Activated CD4-positive, alpha-beta T cell treated with anti-CD3 and anti-CD28 coated beads, Interleukin-2, amount 50 U/mL, for 24 hours (primary cell): Measurements from ENCODE around the gene SRRM2.

Experiments used
- DNase-seq, 2 donors: peaks; one replicate each; pipeline ENCODE4 v3.0.0-alpha.2; 2020; ENCODE audit warnings: low read depth in 1 of 2, low spot score in 1 of 2

SRRM2 gene

DNA sequence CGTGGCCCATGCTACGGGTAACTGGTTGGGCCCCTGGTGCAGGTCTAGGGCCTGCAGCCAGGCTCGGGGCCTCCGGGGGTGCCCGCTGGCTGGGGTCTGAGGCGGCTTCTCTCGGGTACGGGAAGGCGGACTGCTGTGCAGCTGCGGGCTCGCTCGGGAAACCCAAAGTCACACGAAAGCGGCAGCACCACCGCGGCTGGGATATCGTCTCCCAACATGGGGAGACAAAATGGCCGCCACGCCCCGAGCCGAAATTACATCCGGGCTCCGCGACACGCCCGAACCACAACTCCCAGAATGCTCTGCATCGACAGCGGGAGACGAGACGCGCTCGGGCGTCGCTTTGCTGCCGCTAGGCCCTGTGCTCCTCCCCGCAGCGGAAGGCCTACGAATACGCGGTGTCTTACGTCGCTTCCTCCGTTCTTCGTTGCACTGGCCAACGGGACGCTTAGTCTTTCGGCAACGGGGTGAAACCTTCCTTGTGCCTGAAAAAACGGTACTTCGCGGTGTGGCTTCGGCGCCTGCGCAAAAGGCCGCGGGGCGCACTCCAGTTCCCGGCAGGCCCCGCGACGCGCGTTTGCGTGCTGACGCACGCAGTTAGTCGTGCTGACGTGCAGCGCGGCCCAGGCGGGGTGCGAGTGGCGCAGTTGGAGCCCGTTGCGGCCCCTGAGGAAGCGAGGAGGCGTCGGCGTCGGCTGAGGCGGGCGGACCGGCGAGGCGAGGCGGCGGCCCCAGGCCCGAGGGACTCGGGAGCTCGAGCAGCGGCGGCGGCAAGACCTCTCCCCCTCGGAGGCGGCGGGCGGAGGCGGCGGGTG lies at the start of gene SRRM2:
Gene SRRM2 (plus strand): TSS at position 604 of the 815 bp plus-strand sequence. CDS start 3,727 bp downstream, outside the sequence.
- DNase-seq = peak; percentile 90 to 94

DNA sequence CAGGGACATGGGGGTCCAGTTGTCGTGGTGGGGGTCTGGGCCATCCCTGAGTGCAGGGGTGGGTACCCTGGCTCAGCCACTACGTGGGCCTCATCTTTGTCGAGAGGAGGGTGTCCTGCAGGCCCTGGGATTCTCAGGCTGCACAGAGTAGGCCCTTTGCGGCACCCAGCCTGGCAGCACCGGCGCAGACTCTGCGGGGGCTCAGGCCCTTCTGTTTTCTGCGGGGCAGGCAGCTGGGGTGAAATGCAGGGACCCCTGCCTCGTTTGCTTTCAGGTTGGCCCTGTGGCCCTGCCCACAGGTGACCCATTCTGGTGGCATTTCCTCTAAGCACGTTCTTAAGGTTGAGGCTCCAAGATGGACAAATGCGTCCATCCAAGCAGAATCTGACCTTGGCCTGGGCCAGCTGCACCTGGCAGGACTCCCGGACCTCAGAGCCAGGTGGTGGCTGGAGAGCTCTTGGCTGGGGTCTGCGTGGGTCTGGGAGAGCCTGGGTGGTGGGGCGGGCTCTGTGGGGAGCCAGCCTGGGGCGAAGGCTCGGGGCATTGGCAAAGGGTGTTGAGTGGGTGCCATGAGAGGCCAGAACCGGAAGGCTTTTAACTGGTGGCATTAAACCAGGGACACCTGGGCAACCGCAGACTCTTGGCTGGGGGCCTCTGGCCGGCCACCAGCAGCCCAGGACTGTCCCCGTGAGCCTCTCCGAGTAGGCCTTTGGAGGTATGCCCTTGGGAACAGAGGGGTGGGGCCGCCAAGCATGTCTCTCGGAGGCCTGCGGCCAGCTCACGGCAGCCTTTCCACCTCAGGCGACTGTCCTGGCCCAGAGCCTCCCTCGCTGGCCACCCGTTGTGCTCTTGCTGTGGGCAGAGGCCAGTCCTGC lies 49.3 kb upstream of the SRRM2 start:
- no peak for DNase-seq

- DNase-seq = no peak
Measured at GRCh38 chr16:2704166-2704982, 48.1 kb upstream of the SRRM2 start.

DNA sequence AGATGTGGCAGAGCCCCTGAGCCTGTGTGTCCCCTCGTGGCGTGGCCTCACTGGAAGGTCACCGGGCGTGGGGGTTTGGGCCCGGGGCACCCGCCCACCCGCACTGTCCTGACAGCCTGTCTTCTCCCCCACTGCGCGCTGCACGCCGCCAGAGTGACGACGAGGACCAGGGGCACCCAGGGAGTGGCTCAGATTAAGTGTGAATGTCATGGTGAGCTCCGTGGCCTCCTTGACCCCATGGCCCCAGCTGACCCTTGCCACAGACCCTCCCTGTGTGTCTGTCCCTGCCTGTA lies 47.5 kb upstream of the SRRM2 start:
- DNase-seq = no peak

DNA sequence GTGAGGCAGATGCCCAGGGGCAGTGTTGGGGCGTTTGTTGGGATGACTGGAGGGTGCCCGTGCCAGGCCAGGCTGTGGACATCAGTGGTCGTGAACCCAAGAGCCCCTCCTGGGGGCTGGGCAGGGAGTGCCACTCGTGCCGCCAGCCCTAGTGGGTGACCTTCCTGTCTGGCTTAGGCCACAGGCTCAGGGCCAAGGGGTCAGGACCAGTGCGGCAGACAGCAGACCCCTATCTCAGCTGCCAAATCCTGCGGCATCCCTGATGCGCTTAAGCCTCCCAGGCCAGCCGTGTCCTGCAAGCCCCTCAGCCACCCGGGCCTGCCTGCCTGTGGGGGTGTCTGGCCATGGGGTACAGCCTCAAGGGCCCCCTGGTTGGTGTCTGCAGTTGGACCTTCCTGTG lies 47.1 kb upstream of the SRRM2 start:
- DNase-seq = no peak

DNA sequence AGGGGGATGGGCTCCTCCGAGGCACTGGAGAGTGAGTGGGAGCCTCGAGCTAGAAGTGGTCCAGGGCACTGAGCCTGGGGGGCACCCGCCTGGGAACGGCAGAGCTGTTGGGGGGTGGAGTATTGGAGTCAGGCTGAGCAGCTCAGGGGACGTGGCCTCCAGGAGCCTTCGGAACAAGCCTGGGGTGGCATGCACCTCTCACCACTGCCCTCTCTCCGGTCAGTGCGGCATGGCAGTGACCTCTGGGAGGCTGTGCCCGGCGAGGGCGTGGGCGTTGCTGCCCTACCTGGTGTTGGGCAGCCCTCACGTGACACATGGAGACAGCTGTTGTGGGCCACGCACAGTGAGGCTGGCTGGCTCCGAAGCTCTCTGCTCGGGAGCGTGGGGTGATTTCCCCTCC lies 46.4 kb upstream of the SRRM2 start:
- DNase-seq = no peak

DNA sequence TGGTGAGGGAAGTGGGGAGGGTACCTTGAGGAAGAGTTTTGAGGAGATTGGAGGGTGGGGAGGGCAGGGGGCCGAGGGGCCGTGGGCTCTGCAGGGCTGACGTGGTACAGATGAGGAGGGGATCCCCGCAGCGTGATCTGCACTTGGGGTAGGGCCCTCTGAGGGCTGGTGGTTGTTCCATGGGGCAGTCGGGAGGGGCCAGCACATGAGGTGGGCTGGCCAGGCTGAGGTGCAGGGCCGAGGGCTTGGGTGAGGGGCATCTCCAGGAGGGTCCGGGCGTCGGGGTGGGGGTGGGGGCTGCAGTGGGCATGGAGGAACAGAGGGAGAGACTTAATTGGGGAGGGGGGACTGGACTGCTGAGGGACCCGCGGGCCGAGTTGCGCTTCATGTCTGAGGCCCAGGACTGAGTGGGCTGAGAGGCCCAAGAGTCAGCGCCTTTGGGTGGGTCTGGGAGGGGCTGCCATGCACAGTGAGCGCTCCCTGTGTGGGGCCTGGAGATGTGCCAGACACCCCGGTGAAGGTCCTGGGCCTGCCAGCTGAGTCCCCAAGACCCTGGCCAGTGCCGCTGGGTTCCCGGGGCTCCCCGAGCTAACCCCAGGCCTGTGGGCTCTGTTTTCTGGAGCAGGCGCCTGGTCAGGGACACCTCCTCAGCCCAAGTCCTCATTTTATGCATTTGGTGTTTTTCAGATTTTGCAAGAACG lies 45.7 kb upstream of the SRRM2 start:
- no peak for DNase-seq

GRCh38 chr16:2707368-2708289 lies 44.8 kb upstream of the SRRM2 start:
- no peak for DNase-seq

- DNase-seq = no peak
Measured at GRCh38 chr16:2708290-2708639, 44.2 kb upstream of the SRRM2 start.

DNA sequence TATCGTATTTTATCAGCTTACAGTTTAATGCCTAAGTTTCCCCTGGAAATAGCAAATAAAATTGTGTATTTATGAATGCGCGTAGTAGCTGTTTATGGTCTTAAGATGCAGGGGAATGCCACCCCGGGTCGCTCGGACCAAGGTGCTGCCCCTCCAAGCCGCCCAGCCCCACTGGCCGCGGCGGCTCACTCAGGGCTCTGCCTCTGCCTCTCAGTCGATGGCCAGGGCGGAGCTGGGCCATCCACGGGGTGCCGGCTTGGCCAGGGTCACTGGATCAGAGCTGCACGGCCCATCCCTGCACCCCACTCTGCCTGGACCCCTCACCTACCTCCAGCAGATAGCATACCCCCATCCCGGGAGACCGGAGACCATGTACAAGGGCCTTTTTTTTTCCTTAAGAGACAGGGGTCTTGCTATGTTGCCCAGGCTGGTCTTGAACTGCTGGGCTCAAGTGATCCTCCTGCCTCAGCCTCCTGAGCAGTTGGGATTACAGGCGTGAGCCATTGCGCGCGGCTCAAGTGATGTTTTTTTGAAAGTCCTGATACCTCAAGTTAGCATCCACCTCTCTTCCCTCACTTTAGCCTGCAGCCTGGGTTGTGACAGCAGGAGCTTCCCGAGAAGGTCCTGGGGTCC lies 43.4 kb upstream of the SRRM2 start:
- DNase-seq = no peak

- no peak for DNase-seq
Measured at GRCh38 chr16:2709588-2709984, 42.9 kb upstream of the SRRM2 start.

DNA sequence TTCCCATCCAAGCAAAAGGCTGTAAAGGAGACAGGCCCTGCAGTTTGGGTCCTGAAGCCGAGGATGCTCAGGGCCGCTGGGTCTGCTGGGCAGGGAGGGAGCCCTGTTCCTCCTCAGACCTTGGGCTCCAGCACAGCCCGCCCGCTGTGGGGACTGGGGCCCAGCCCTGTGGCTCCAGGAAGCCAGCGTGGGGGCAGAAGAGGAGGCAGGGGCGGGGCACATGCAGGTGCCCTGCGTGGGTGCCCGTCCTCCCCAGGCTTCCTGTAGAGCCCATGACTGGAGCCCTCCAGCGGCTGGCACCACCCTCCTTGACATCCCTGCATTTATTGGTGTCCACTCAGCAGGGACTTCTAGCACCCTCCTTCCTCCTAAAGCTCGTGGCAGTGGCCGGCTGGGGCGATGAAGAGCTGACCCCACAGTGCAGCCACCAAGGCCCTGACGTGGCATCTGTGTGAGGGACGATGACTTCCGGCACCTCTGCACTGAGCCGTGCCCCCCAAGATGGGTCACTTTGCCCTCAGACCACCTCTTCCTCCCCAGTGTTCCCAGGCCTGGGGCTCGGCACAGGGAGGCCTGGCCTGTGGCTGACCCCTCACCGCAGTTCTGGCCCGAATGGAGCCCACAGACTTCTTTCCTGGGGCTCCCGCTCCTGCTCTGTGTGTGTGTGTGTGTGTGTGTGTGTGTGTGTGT lies 42.3 kb upstream of the SRRM2 start:
- no peak for DNase-seq

DNA sequence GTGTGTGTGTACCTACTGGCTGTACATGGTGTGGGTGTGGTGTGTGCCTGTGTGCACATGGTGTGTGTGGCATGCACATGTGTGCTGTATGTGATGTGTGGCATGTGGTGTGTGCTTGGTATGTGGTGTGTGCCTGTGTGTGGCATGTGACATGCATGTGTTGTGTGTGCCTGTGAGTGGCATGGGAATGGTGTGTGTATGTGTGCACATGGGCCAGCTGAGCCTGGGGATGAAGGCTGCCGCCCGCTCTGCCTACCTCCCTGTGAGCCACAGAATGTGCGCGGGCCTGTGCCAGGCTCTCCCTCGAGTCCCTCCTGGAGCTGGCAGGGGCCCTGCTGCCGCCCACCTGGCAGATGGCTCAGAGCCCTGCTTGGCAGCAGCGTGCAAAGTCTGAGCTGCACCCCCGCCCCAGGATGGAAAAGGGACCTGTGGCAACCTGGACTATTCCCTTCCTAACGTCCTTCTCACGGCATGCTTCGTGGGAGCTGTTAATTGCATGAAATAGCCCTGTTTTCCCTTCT lies 41.7 kb upstream of the SRRM2 start:
- DNase-seq = no peak

DNA sequence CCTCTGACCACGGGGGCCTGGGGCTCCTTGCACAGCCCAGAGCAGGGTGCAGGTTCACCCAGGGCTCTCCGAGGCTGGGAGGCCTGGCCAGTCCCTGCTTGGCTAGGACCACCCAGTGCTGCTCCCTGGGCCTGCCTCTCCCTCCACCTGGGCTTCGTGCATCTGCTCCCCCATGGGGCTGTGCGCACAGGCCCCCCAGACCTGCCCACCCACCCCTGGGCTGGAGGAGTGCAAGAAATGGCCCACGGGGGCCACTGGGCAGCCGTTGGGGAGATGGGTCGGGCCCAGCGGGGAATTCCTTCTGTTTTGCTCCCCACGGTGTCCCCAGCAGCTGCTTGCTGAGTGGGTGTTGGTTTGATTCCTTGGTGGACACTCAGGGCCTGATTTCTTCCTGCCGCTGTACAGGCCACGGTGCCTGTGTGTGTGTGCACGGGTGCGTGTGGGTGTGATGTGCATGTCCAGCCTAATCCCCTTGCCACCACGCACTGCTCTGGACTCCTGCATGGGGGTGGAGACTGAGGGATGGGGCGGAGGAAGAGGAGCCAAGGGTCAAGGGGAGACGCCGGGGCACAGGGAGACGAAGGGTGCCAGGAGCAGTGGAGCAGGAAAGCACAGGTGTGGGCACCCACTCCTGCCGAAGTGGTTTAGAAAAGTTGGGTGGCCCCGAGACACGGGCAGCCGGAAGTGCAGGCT lies 40.9 kb upstream of the SRRM2 start:
- no peak for DNase-seq

GRCh38 chr16:2712063-2712441 lies 40.4 kb upstream of the SRRM2 start:
- no peak for DNase-seq

GRCh38 chr16:2712546-2712945 lies 39.9 kb upstream of the SRRM2 start:
- DNase-seq = no peak

DNA sequence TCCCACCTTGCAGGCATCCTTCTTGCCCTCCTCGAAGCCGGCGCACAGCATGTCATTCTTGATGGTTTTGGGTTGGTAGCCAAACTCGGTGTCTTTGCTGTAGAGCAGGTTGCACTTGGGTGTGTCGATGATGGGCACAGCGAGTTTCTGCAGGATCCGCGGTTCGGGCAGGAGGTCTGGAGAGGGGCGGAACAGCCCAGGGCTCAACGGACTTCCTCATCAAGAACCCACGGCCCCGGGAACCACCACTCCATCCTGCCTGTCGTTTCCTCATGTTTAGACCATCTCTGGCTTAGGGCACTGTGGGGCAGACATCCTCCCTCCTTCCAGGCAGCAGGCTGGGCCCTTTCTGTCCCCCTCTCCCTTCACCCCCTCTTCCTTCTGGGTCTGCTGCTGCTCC lies 38.9 kb upstream of the SRRM2 start:
- no peak for DNase-seq
